GM19438 (cell line): ENCODE measurements around the gene BAIAP2.

Experiments used
- ATAC-seq: cut with Tn5 transposase; IDR thresholded peaks from one replicate; pipeline ENCODE4 v1.9.1; 2021; ENCODE audit warnings: low read depth; ENCODE audit not compliant: unreplicated experiment

BAIAP2 gene

DNA sequence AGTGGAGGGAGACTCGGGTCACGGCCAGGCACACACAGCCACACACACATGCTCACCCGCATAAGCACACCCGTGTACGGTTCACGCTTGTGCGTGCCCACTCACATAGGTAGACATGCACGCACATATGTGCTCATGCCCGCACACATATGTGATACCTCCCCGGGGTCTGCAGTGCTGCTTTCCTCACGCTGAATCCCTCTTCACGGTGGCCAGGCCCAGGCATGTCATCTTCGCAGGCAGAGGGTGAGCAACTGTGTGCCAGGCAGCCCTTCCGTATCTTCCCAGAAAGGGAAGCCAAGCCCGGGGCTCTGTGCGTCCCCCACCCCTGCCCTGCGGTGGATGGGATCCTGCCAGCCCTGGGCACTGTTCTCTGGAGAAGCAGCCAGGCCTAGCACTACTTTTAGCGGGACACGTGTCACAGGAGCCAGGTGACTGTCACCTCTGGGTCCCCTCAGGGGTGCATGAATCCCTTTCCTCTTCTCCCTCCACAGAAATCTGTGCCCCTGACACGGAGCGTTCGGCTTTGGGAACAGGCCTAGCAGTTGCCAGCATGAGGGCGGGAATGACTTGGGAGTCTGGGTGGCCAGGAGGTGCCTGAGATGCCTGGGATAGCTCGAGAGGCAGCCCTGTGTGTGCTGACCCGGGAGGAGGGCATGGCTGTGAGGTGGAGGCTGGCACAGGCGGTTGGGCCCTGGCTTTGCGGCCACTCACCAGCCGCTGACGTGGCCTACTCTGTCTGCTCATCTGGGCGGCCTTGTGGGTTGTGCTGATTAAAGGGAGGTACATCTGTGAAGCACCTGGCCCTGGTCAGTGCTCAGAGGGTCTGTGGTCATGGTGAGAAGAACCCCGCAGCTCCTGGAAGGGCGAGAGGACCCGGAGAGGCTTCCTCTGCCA, 47.5 kb downstream of the BAIAP2 start:
- ATAC-seq = no peak

DNA sequence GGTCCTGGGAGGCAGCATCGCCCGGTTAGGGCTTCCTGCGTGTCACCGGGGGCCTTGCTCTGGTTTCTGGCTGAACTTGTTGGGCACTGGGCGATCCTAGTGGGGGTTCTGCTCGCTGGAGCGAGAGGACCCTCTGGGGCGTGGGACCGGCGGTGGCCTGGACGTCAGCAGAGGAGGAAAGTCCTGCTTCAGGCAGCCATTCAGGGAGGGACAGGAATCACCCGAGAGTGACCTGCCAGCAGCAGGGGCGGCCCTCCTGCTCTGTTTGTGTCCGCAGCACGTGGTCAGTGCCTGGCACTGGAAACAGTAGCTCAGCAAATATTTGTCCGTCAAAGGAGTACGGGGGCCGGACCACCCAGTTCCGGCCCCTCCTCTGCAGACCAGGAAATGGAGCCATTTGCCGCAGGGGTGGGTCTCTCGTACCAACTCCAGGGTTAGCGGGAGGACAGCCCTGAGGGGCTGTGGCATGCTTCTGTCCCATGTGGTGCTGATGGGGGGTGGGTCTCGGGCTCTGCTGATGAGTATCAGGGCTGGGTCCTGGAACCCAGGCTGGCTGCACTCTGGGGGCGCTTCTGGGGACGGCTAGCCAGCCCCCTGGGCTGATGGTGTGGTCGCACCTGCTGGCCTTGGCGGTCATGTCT, 48.3 kb downstream of the BAIAP2 start:
- no peak for ATAC-seq

DNA sequence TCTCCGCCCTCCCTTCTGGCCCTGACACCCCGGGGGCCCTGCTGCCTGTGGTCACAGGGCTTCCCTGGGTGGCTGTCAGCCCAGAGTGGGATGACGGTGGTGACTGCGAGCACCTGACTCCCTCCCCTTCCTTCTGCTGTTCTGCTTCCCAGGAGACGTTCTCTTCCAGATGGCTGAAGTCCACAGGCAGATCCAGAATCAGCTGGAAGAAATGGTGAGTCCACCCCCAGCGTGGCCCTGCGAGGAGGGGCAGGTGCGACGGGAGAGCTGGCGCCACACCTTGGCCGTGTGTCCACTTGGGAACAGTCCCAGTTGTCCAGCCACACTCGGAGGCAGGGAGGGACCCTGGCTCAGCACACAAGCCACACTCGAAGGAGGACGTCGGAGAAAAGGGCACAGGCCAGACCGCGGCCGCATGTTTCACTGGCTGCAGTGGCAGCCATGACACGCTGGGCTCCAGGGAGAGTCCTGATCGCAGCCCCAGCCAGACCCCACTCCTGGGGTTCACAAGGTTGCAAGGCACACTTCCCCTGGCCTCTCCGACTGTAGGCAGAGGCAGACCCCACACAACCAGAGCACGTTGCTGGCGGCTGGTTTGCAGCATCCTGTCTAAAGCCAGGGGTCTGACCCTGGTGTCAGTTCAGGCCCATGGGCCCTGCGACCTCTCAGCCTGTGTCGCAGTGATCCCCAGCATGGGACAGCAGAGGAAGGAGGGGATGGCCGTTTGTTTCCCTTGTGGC, 49.9 kb downstream of the BAIAP2 start:
- ATAC-seq = no peak

DNA sequence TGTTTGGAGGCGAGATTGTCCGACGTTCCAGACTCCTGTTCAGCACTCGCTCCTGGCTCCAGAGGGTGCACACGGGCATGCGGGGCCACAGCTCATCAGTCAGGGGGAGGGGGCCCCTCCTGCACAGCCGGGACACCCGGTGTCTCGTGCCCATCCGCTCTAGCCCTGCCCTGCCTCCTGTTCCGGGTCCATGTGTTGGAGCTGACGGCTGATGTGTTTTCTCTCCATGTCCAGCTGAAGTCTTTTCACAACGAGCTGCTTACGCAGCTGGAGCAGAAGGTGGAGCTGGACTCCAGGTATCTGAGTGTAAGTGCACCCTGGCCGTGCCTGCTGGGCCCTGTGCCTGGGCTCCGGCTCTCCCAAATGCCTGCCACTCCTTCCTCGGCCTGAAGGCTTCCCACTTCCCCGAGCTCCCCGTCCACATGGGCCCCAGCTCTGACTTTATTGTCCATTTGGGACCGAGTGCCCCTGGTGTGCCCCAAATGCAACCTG, 50.5 kb downstream of the BAIAP2 start:
- ATAC-seq = no peak

DNA sequence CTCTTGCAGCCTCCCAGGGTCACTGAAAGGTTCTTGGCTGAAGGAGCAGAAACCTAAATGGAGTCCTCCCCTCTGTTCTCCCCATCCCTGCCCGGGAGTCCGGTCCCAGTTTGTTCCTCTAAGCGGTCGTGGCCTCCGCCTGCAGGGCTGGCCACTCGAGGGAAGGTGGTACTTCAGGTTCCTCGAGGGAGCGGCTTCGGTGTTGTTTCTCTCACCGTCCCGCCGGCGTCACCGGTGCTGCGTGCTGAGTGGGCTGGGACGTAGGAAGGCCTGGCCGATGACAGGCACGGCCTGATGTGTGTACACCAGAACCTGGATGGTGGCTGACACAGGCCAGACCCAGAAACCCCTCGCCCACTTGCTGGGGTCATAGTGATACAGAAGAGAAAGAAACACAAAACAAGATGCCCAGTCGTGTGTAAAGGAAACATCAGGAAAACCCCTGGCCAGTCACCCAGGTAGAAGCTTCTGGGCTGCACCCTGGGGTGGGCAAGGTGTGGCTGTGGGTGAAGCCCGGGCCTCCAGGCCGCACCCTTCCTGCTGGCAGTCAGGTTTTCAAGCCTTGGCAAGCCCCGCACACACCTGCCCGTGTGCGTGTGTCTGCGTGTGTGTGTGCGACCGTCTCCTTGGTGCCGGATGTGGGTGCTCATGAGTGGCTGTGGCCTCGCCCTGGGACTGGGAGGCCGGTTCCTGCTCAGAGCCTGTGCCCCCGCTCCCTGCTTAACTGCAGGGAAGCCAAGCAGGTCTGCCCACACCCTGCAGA, 52.0 kb downstream of the BAIAP2 start:
- no peak for ATAC-seq

DNA sequence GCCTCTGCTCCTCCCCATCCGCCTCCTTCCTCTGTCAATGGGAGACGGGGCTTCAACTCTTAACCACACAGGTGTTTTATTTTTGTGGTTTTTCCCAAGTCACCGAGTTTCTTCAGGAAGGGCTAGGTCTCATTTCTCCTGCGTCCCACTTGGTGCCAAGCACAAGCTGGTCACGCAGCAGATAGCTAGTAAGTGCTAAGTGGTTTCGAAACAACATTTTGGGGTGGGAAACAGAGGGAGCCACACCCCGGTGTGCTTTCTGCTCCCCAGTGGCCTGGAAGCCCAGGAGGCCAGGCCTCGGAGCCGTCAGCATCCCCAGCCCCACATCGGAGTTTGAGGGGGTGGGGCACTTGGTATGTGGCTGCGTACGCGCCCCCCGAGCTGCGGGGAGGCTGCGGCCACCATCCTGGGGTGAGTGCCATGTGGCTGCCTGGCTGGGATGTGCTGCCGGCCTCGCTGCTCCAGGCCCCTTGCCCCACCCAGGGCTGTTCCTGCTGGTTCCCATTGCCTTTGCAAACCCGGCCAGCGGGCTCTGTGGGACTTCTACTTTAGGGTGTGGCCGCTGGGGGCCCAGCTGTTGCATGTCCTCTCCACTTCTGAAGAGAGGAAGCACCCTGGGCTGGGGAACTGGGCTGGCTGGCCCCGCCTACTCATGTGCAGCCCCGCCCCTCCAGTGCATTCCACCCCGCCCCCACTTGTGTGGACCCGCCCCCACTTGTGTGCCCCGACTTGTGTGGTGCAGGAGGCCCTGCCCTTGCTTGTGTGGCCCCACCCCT, 55.6 kb downstream of the BAIAP2 start:
- no peak for ATAC-seq

DNA sequence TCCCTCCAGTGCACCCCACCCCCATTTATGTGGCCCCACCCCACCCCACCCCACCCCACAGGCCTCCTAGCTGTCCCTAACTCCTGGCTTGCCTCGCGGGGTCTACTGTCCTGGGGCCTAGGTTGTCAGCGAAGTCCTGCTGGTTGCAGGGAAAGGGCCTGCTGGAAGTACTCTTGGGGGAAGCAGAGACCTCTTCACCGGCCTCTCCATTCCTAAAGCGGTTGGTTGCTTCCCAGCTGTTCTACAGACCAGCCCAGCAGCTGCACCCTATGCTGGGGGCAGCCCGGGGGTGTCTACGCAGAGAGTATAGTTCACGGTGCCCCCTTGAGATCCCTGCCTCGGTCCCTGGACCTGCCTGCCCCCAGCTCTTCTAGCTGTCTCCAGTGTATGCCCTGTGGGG, 56.2 kb downstream of the BAIAP2 start:
- no peak for ATAC-seq

DNA sequence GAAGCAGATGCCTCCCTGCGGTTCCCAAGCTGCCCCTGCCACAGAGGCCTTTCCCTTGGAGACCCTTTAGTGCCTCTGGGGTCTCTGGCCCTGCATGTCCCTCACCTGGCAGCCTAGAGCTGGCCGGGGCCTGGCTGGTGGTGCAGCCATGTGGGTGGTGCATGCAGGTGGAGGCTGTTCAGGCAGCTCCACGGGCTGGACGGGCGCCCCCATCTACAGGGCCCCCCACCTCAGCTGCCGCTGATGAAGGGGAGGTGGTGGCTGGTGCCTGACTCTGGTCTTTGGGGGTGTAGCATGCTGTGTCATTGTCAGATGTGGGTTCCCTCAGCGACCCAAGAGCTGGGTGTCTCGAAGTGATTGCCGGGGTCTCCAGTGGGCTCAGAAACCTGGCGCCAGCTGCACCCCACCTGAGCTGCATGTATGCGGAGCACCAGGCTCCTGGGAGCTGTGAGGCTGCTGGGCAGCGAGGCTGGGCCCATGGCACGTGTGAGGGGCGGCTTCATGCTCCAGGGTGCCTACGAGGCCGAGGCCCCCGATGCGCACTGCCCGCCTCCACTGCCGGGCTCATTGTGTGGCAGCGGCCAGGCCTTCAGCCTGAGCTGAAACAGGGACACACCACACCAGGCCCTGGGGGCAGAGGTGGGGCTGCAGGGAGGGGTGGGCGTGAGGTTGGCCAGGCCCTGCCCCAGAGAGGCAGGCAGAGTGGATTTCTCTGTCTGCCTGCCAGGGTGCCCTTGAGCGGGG, 57.0 kb downstream of the BAIAP2 start:
- ATAC-seq = no peak

DNA sequence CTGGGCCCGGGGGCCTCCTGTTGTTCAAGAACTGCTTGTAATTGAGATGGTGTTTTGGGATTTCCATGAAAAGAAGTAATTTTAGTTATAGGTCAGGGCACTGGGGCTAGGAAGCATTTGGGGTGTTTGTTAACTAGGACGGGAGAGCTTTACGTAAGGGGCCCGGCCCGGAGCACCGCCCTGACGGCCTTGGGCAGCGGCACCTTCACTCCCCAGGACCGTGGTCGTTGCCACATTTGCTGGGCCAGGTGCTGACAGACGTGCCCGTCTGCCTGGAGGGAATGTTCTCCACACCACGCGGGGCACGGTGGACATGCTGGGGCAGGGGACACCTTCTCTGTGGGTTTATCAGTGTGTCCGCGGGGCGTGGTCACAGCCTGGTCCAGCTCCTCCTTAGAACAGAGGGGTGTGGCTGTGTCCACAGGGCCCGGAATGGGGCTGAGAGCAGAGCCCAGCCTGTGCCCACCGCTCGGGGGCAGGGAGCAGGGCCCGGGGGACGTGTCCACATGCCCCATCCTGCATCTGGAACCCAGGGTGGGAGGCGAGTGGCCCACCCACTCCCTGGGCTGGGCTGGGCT, 57.7 kb downstream of the BAIAP2 start:
- no peak for ATAC-seq

DNA sequence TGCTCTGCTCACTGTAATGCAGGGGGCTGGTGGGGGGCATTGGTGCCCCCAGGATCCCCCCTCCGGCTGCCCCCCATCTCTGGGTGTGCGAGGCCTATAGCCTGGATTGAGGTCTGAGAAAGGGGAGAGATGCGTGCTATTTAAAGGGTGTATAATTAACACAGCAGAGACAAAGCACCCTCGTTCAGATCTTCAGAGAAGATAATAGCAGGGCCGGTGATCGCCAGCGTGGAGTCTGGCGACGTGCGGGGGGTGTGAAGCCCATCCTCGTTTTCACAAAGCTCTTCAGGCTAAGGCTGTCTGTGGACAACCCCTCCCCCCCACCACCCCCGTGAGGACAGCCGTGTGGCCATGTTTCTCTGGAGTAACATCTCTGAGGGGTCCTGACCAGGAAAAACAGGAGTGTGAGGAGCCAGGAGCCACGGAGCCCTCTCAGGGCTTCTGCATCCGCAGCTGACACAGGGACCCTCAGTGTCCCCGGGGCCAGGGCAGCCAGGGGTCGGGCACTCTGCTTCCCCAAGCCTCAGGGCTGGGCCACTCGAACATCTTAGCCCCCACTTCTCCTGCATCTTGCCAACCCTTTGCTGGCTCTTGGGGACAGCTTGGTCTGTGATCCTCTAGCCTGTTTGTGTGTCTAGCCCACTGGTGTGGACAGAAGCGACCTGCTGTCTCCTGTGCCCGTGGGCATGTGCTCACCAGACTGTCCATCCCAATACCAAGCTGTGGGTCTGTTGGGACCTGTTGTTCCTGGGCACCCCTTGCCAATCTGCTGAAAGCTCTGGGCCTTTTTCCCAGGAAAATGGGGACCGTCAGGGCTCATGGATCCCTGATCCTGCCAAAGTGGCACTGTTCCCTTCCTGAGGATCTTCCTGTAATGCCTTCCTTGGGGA, 58.9 kb downstream of the BAIAP2 start:
- ATAC-seq = no peak

DNA sequence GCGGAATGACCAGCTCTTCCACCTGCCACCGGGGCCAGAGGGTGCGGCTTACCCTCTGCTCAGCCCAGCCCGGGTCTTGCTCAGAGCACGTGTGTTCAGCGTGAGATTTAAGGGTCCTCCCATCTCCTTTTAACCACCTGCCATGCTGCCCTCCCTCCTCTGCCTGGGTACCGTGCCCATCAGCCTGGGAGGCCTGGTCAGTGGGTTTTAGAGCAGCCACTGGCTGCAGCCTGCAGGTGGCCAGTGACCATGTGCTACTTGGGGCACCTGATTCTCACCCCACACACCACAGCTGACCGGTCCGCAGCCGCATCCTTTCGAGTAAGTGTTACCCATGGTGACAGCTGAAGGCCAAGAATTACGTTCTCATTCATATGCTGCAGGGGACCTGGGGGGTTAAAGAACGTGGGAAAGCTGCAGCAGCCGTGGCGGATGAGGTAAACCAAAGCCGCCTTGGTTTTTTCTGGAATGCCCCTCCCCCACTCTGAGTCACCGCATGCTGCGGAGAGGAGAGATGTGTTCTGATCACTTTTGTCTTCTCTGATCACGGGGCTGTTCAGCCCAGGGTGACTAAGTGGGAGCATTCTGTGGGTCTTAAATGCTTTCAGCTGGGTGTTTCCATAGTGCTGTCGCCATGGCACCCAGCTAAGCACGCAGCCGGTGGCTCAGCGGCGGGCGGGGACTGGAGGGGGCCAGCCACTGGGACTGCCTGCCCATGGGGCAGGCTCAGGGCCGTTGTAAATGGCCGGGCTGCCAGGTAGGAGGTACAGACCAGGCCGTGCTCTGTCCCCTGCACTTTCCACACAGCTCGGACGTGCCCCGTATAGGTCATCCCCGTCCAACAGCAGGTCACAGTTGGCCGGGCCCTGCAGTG, 59.8 kb downstream of the BAIAP2 start:
- ATAC-seq = no peak

DNA sequence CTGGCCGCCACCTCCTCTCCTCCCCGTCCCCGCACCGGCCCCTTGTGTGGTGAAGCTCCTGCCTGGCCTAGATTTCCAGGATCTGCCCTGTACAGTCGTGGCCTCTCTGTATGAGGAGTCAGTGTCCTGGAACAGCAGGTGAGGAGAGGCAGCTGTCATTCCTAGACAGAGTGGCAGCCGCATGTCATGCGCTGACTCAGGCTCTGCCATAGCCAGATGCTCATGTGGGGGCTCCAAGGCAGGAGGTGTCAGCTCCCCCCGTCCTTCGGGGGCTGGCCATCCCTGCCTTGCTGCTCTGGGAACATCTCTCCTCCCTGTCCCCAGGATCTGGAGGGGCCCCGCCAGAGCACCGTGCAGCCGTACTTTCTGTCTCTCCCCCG, 60.4 kb downstream of the BAIAP2 start:
- ATAC-seq = no peak

DNA sequence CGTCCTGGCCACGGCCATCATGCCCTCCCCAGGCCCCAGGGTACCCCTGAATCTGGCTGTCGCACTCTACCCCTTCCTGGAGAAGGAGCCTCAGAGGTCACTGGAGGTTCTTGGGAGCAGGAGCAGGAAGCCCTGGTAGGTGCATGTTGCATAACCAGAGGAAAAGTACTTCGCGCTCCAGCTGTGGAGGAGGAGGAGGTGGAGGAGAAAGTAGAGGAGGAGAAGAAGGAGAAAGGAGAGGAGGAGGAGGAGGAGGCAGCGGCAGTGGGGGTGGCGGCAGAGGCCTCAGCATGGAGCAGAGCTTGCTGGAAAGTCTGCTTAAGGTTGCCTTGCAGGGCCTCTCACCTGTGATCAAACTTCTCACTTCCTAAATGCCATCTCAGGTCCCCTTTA, 61.8 kb downstream of the BAIAP2 start:
- ATAC-seq = no peak

DNA sequence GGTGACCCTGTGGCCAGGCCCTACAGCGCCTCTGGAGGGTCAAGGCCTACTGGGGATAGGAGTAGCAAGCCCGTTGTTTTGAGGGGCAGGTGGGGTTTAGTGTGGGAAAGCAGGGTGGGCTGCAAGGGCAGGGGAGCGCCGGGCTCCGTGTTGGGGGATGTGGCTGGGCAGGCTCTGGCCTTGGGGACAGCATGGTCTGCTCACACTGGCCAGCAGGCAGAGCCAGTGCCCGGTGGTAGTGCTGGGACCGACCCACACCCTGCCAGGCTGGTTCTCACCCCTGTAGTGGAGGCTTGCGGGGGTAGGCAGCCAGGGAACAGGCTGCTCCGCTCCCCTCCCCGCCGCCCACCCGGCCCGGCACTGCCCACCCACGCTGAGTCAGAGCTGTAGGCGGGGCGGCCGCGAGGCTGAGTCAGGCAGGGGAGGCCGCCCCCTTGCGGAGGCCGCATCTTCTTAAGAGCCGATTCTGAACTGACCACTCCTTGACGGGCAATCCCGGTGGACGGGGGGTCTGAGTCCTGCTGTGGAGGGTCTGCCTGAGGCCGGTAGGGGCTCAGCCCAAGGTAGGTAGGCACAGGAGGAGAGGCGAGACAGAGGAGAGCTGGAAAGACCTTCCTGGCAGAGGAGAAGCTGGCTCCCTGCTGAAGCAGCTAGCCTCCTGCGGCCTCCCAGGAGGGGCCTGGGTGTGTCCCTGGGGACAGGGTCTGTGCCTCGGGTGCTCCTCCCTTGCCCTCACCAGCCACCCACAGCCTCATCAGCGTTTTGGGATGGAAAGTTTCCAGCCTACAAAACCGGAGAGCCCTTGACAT, 62.4 kb downstream of the BAIAP2 start:
- no peak for ATAC-seq

DNA sequence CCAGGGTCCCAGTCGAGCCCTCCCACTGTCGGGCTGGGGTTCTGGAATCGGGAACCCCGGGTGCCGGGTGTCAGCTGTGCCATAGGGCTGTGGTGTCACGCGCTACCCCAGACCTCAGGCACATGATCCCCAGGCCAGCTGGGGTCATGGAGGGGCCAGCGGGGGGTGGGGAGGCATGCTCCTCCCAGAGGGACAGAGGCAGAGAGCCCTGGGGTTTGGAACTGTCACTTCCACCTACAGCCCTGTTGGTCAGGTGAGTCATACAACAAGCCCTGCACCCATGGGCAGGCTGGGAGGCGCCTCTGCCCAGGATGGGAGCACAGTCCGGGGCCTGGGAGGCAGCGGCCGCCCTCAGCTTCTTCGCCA, 63.0 kb downstream of the BAIAP2 start:
- no peak for ATAC-seq

DNA sequence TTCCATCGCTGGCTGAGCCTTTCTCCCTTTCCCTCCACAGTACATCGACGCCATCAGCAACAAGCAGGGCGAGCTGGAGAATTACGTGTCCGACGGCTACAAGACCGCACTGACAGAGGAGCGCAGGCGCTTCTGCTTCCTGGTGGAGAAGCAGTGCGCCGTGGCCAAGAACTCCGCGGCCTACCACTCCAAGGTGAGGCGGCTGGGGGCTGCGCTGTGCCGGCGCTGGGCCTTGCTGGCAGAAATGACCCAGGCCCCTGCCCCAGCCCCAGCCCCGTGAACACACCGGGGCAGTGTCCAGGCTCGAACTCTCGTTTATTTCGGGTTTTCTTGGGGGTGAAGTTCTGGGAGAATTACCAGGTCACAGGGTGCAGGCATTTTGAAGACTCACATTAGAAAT, 64.9 kb downstream of the BAIAP2 start:
- no peak for ATAC-seq
